PC-3 (cell line): ENCODE data around the gene RPL35. TPM values are rescaled to one million over a fixed set of nuclear protein-coding genes. Genes with fewer than 3 reads are reported as not detected.

Experiments used
- ATAC-seq: fragments of 200-7000 bp; cut with Tn5 transposase; 2 replicates; pipeline ENCODE4 v1.9.1; 2020; ENCODE audit warnings: mild to moderate bottlenecking, moderate library complexity
- BruUV-seq: library from RNA; stranded (reverse); fragments of 400-500 nt; replicated peaks from 2 replicates; lab custom pipeline; 2021; lab: Mats Ljungman, UMichigan
- CTCF ChIA-PET: fragments of 300-600 bp; sonication (Branson Sonifier 250); formaldehyde crosslinking; loops from one replicate; lab custom pipeline; 2022; ENCODE audit warnings: antibody characterized with exemption; lab: Charles Lee
- POLR2A ChIA-PET: fragments of 300-600 bp; sonication (Branson Sonifier 250); formaldehyde crosslinking; loops from one replicate; lab custom pipeline; 2022; ENCODE audit warnings: antibody characterized with exemption; ENCODE audit not compliant: unreplicated experiment; lab: Charles Lee
- DNase-seq: peaks from one replicate; pipeline ENCODE4 v3.0.0-alpha.2; 2015
- H2AFZ ChIP-seq: fragments of 300-600 bp; sonication (generic); 2 replicates; pipeline ENCODE4 v1.6.0; 2016; ENCODE audit warnings: antibody characterized with exemption, low read length
- H3F3A ChIP-seq: fragments of 300-600 bp; sonication (generic); one replicate; pipeline ENCODE4 v1.6.0; 2017; ENCODE audit warnings: antibody characterized with exemption, low read length, control low read depth, mild to moderate bottlenecking; ENCODE audit not compliant: unreplicated experiment
- H3K27ac ChIP-seq: fragments of 300-600 bp; sonication (generic); 2 replicates; pipeline ENCODE4 v1.5.1; 2016; ENCODE audit warnings: mild to moderate bottlenecking, low read length
- H3K27me3 ChIP-seq: fragments of 300-600 bp; sonication (generic); 2 replicates; pipeline ENCODE4 v1.6.1; 2016; ENCODE audit warnings: low read length, mixed read lengths
- H3K36me3 ChIP-seq: fragments of 300-600 bp; sonication (generic); 2 replicates; pipeline ENCODE4 v1.6.1; 2016; ENCODE audit warnings: low read depth, mixed run types, low read length, mixed read lengths
- H3K4me1 ChIP-seq: fragments of 300-600 bp; sonication (generic); 2 replicates; pipeline ENCODE4 v1.5.1; 2016; ENCODE audit warnings: low read length; ENCODE audit not compliant: insufficient read depth
- H3K4me2 ChIP-seq: fragments of 300-600 bp; sonication (generic); 2 replicates; pipeline ENCODE4 v1.6.0; 2016; ENCODE audit warnings: low read length
- H3K4me3 ChIP-seq: fragments of 300-600 bp; sonication (generic); 2 replicates; pipeline ENCODE4 v1.5.1; 2016; ENCODE audit warnings: mild to moderate bottlenecking, low read length, mixed read lengths
- H3K79me2 ChIP-seq: fragments of 300-600 bp; sonication (generic); 2 replicates; pipeline ENCODE4 v1.6.1; 2017; ENCODE audit warnings: low read length, mixed read lengths
- H3K9ac ChIP-seq: fragments of 300-600 bp; sonication (generic); 2 replicates; pipeline ENCODE4 v1.6.0; 2016; ENCODE audit warnings: mild to moderate bottlenecking, low read length
- H3K9me2 ChIP-seq: fragments of 300-600 bp; sonication (generic); replicated peaks from 2 replicates; pipeline ENCODE4 v1.6.1; 2016; ENCODE audit warnings: mixed run types, low read length, mixed read lengths
- H3K9me3 ChIP-seq: fragments of 300-600 bp; sonication (generic); 2 replicates; pipeline ENCODE4 v1.6.1; 2016; ENCODE audit warnings: low read length, mixed read lengths
- H4K20me1 ChIP-seq: fragments of 300-600 bp; sonication (generic); 2 replicates; pipeline ENCODE4 v1.6.1; 2016; ENCODE audit warnings: low read length, mixed read lengths
- CTCF ChIP-seq: fragments of 300-600 bp; sonication (generic); conservative IDR thresholded peaks from 2 replicates; pipeline ENCODE4 v1.5.1; 2017; ENCODE audit warnings: antibody characterized with exemption, low read depth, mild to moderate bottlenecking, low read length
- EZH2 ChIP-seq: fragments of 300-600 bp; sonication (generic); IDR thresholded peaks from one replicate; pipeline ENCODE4 v1.6.1; 2017; ENCODE audit warnings: antibody characterized with exemption, mild to moderate bottlenecking, low read length; ENCODE audit not compliant: unreplicated experiment
- EZH2phosphoT487 ChIP-seq: fragments of 300-600 bp; sonication (generic); IDR thresholded peaks from 2 replicates; pipeline ENCODE4 v1.6.1; 2018; ENCODE audit warnings: mild to moderate bottlenecking, antibody characterized with exemption, low read length, borderline replicate concordance
- intact Hi-C: fragments of 100-400 bp; cut with micrococcal nuclease; formaldehyde crosslinking; loops from 2 replicates; pipeline ENCODE4 v1.9.0; 2023
- total RNA-seq: library from RNA; depleted of rRNA; stranded (reverse); fragments of >200 nt; gene quantifications from 2 replicates; pipeline ENCODE4 v1.2.3, GENCODE V29; 2014

Gene RPL35
- total RNA-seq, 1 experiment from 2014 or later, result 2,242 TPM

DNA sequence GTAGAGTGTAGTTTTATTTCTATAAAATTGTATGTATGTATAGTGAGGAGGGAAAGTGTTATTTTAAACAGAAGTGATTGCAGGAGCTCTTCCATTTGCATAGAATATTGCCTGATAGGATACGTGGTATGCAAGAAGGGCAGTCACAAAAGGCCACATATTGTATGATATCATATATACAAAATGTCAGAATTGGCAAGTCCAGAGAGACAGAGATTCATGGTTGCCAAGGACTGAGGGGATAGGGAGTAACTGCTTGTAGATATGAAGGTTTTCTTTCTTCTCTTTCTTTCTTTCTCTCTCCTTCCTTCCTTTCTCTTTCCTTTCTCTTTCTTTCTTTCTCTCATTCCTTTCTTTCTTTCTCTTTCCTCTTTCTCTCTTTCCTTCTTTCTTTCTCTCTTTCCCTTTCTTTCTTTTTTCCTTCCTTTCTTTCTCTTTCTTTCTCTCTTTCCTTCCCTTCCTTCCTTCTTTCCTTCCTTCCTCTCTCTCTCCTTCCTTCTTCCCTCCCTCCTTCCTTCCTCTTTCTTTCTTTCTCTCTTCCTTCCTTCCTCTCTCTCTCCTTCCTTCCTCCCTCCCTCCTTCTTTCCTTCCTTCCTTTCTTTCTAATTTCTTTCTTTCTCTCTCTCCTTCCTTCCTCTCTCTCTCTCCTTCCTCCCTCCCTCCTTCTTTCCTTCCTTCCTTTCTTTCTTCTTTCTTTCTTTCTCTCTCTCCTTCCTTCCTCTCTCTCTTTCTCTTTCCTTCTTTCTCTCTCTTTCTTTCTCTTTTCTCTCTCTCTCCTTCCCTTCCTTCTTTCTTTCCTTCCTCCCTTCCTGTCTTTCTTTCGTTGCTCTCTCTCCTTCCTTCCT lies 33.0 kb downstream of the RPL35 start:
- no peak for ATAC-seq
- H3K9me2 ChIP-seq, result no peaks in the 10 kb centered on the region
- DNase-seq, result no peak
- no peaks in the 10 kb centered on the region for H3K36me3 ChIP-seq
- ChIA-PET POLR2A (no interaction called here), CTCF (no interaction called here)
- H3K9me3 ChIP-seq, result no peaks in the 10 kb centered on the region
- intact Hi-C loops, result no loop called here
- H2AFZ ChIP-seq, result no peak overlapping the region
- no peaks in the 10 kb centered on the region for H3K27me3 ChIP-seq
- H3F3A ChIP-seq, result no peaks in the 10 kb centered on the region
- no peaks in the 10 kb centered on the region for H3K79me2 ChIP-seq
- BruUV-seq, result no TSS peak
- TF ChIP-seq EZH2phosphoT487, result no peak
- no peak for TF ChIP-seq CTCF
- TF ChIP-seq EZH2, result no peak
- no peak overlapping the region for H3K4me2 ChIP-seq
- H3K9ac ChIP-seq, result no peak overlapping the region
- H3K4me3 ChIP-seq, result no peak overlapping the region
- no peaks in the 10 kb centered on the region for H4K20me1 ChIP-seq
- H3K4me1 ChIP-seq, result peaks cover 8% of the 10 kb centered on the region; the same call in 1 of the 2 replicates
- H3K27ac ChIP-seq, result no peak overlapping the region

DNA sequence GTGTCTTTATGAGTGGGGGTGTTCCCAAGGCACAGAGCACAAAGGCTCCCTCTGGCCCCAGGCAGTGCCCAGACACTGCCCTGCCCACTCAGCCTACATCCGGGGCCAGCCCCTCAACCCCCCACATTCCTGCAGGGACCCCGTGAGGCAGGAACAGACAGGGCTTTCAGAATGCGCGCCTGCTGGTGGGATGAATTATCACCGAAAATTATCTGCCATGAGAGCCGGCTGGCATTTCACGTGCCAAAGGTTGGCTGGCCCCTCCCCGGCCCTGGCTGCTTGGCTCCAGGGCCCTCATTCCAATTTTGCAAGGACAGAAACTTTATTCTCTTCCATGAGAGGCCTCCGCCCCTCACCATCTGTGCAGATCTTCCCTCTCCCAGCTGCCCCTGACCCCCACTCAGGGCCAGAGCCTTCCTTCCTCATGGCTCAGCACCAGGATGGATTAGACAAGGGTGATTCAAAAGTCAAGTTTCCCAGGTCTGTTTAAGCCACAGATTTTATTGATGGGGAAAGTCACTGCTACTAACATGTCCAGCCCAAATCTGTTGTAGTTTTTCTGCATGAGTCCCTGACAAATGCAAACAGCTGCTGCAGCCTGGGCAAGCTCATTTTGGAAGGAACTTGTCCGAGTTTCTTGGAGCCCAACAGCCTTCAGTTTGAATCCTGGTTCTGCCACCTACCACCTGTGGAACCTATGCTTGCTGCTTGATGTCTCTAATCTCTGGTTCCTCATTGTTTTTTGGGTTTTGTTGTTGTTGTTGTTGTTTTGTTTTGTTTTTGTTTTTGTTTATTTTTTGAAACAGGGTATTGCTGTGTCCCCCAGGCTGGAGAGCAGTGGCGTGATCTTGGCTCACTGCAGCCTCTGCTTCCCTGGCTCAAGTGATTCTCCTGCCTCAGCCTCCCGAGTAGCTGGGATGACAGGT lies 40.8 kb downstream of the RPL35 start:
- H3K9me2 ChIP-seq, result no peaks in the 10 kb centered on the region
- intact Hi-C loops, result no loop called here
- POLR2A ChIA-PET, result no interaction called here
- H3K27me3 ChIP-seq, result no peaks in the 10 kb centered on the region
- H3K4me1 ChIP-seq, result peaks cover 10% of the 10 kb centered on the region
- BruUV-seq, result no TSS peak
- no peaks in the 10 kb centered on the region for H3K9me3 ChIP-seq
- H3K27ac ChIP-seq, result no peak overlapping the region
- no peaks in the 10 kb centered on the region for H3F3A ChIP-seq
- DNase-seq, result no peak
- H4K20me1 ChIP-seq, result no peaks in the 10 kb centered on the region
- H3K4me3 ChIP-seq, result no peak overlapping the region
- no peaks in the 10 kb centered on the region for H3K36me3 ChIP-seq
- H2AFZ ChIP-seq, result no peak overlapping the region
- ATAC-seq, result no peak
- TF ChIP-seq CTCF (no peak), EZH2phosphoT487 (no peak), EZH2 (no peak)
- H3K79me2 ChIP-seq, result no peaks in the 10 kb centered on the region
- CTCF ChIA-PET, result no interaction called here
- no peak overlapping the region for H3K4me2 ChIP-seq
- no peak overlapping the region for H3K9ac ChIP-seq
